ENCODE data around the gene CNDP1. TPM values are rescaled to one million over a fixed set of nuclear protein-coding genes. Genes with fewer than 3 reads are reported as not detected.
"Not testable (repeated sequence)": the region's sequence is repeated elsewhere in the genome, so short reads cannot be mapped to it uniquely, and the experiment has no call there.

The CNDP1 gene
- total RNA-seq, 1 experiment from 2014 or later = 0.08 TPM

- DNase-seq (ENCODE audit: low read depth, low spot score) = no peak
- in situ Hi-C loops (cut with HindIII; ENCODE audit: low pct_unique_long_range_greater_than_20kb, low sequenced_read_pairs) = no loop called here
Measured at GRCh38 chr18:74558096-74558495, 23.8 kb downstream of the CNDP1 start.

- in situ Hi-C loops (cut with HindIII; ENCODE audit: low pct_unique_long_range_greater_than_20kb, low sequenced_read_pairs) = no loop called here
Measured at GRCh38 chr18:74562131-74562730, 27.9 kb downstream of the CNDP1 start.

GRCh38 chr18:74562775-74563174 lies 28.5 kb downstream of the CNDP1 start:
- in situ Hi-C loops (cut with HindIII; ENCODE audit: low pct_unique_long_range_greater_than_20kb, low sequenced_read_pairs) = no loop called here
- no peak for DNase-seq (ENCODE audit: low read depth, low spot score)

More at GRCh38 chr18:74562131-74562730, 27.9 kb downstream of the CNDP1 start:
- no peak for DNase-seq (ENCODE audit: low read depth, low spot score)

GRCh38 chr18:74563999-74564398 lies 29.7 kb downstream of the CNDP1 start:
- in situ Hi-C loops (cut with HindIII; ENCODE audit: low pct_unique_long_range_greater_than_20kb, low sequenced_read_pairs) = no loop called here

GRCh38 chr18:74565164-74565563 lies 30.9 kb downstream of the CNDP1 start:
- in situ Hi-C loops (cut with HindIII; ENCODE audit: low pct_unique_long_range_greater_than_20kb, low sequenced_read_pairs); DNase-seq (ENCODE audit: low read depth, low spot score): not testable (repeated sequence)

More at GRCh38 chr18:74563999-74564398, 29.7 kb downstream of the CNDP1 start:
- DNase-seq (ENCODE audit: low read depth, low spot score) = no peak

- in situ Hi-C loops (cut with HindIII; ENCODE audit: low pct_unique_long_range_greater_than_20kb, low sequenced_read_pairs); DNase-seq (ENCODE audit: low read depth, low spot score): not testable (repeated sequence)
Measured at GRCh38 chr18:74565993-74566392, 31.7 kb downstream of the CNDP1 start.

- in situ Hi-C loops (cut with HindIII; ENCODE audit: low pct_unique_long_range_greater_than_20kb, low sequenced_read_pairs) = no loop called here
- no peak for DNase-seq (ENCODE audit: low read depth, low spot score)
Measured at GRCh38 chr18:74567822-74568221, 33.5 kb downstream of the CNDP1 start.

- in situ Hi-C loops (cut with HindIII; ENCODE audit: low pct_unique_long_range_greater_than_20kb, low sequenced_read_pairs) = no loop called here
- no peak for DNase-seq (ENCODE audit: low read depth, low spot score)
Measured at GRCh38 chr18:74569401-74569800, 35.1 kb downstream of the CNDP1 start.

GRCh38 chr18:74570266-74570665 lies 36.0 kb downstream of the CNDP1 start:
- no peak for DNase-seq (ENCODE audit: low read depth, low spot score)
- in situ Hi-C loops (cut with HindIII; ENCODE audit: low pct_unique_long_range_greater_than_20kb, low sequenced_read_pairs) = no loop called here

- in situ Hi-C loops (cut with HindIII; ENCODE audit: low pct_unique_long_range_greater_than_20kb, low sequenced_read_pairs) = no loop called here
- DNase-seq (ENCODE audit: low read depth, low spot score) = no peak
Measured at GRCh38 chr18:74571895-74572680, 37.8 kb downstream of the CNDP1 start.

GRCh38 chr18:74573053-74573452 lies 38.8 kb downstream of the CNDP1 start:
- in situ Hi-C loops (cut with HindIII; ENCODE audit: low pct_unique_long_range_greater_than_20kb, low sequenced_read_pairs) = no loop called here
- no peak for DNase-seq (ENCODE audit: low read depth, low spot score)

GRCh38 chr18:74574916-74575315 lies 40.6 kb downstream of the CNDP1 start:
- in situ Hi-C loops (cut with HindIII; ENCODE audit: low pct_unique_long_range_greater_than_20kb, low sequenced_read_pairs) = no loop called here
- DNase-seq (ENCODE audit: low read depth, low spot score) = no peak

GRCh38 chr18:74577019-74577418 lies 42.7 kb downstream of the CNDP1 start:
- in situ Hi-C loops (cut with HindIII; ENCODE audit: low pct_unique_long_range_greater_than_20kb, low sequenced_read_pairs) = no loop called here
- no peak for DNase-seq (ENCODE audit: low read depth, low spot score)

- in situ Hi-C loops (cut with HindIII; ENCODE audit: low pct_unique_long_range_greater_than_20kb, low sequenced_read_pairs) = no loop called here
Measured at GRCh38 chr18:74579496-74580065, 45.3 kb downstream of the CNDP1 start.

GRCh38 chr18:74582642-74583041 lies 48.3 kb downstream of the CNDP1 start:
- in situ Hi-C loops (cut with HindIII; ENCODE audit: low pct_unique_long_range_greater_than_20kb, low sequenced_read_pairs) = no loop called here
- DNase-seq (ENCODE audit: low read depth, low spot score) = no peak

More at GRCh38 chr18:74579496-74580065, 45.3 kb downstream of the CNDP1 start:
- DNase-seq (ENCODE audit: low read depth, low spot score) = no peak

GRCh38 chr18:74587441-74587840 lies 53.1 kb downstream of the CNDP1 start:
- in situ Hi-C loops (cut with HindIII; ENCODE audit: low pct_unique_long_range_greater_than_20kb, low sequenced_read_pairs) = no loop called here
- no peak for DNase-seq (ENCODE audit: low read depth, low spot score)

GRCh38 chr18:74589021-74589420 lies 54.7 kb downstream of the CNDP1 start:
- in situ Hi-C loops (cut with HindIII; ENCODE audit: low pct_unique_long_range_greater_than_20kb, low sequenced_read_pairs) = no loop called here

GRCh38 chr18:74589811-74590210 lies 55.5 kb downstream of the CNDP1 start:
- DNase-seq (ENCODE audit: low read depth, low spot score) = no peak
- in situ Hi-C loops (cut with HindIII; ENCODE audit: low pct_unique_long_range_greater_than_20kb, low sequenced_read_pairs) = no loop called here

More at GRCh38 chr18:74589021-74589420, 54.7 kb downstream of the CNDP1 start:
- no peak for DNase-seq (ENCODE audit: low read depth, low spot score)

- DNase-seq (ENCODE audit: low read depth, low spot score) = no peak
- in situ Hi-C loops (cut with HindIII; ENCODE audit: low pct_unique_long_range_greater_than_20kb, low sequenced_read_pairs) = no loop called here
Measured at GRCh38 chr18:74590671-74591070, 56.4 kb downstream of the CNDP1 start.

All from SK-MEL-5 (cell line).